Stimulated activated CD4-positive, alpha-beta T cell treated with anti-CD3 and anti-CD28 coated beads, Interleukin-2, amount 100 ng/mL, for 24 hours (primary cell): ENCODE measurements around the gene ARHGEF39.

Experiments
- DNase-seq, 2 donors: peaks; one replicate each; pipeline ENCODE4 v3.0.0-alpha.2; 2020

ARHGEF39 gene

GRCh38 chr9:35690614-35691333 is 25.8 kb upstream of the ARHGEF39 start:
- DNase-seq = peak; percentile 48 to 63

- DNase-seq = no peak
Observed at GRCh38 chr9:35690294-35690613, 25.3 kb upstream of the ARHGEF39 start.

GRCh38 chr9:35689542-35690293 is 24.7 kb upstream of the ARHGEF39 start, which contains the start of gene TPM2:
TSS of gene TPM2 (minus strand) at chr9:35689925. CDS start at chr9:35689817, 108 bp downstream.
- no peak for DNase-seq

- DNase-seq = peak in 1 of 2 donors; percentile 21
Observed at GRCh38 chr9:35688558-35689541, 23.9 kb upstream of the ARHGEF39 start.

- no peak for DNase-seq
Observed at GRCh38 chr9:35687972-35688557, 23.1 kb upstream of the ARHGEF39 start.

GRCh38 chr9:35687306-35687705 is 22.3 kb upstream of the ARHGEF39 start:
- no peak for DNase-seq

- DNase-seq = no peak
Observed at GRCh38 chr9:35686222-35687203, 21.5 kb upstream of the ARHGEF39 start.

GRCh38 chr9:35685506-35685905 is 20.5 kb upstream of the ARHGEF39 start:
- no peak for DNase-seq

GRCh38 chr9:35684921-35685320 is 19.9 kb upstream of the ARHGEF39 start:
- DNase-seq = no peak

GRCh38 chr9:35683323-35683722 is 18.3 kb upstream of the ARHGEF39 start:
- no peak for DNase-seq

- no peak for DNase-seq
Observed at GRCh38 chr9:35682520-35683315, 17.7 kb upstream of the ARHGEF39 start.

GRCh38 chr9:35682051-35682450 is 17.1 kb upstream of the ARHGEF39 start:
- no peak for DNase-seq

GRCh38 chr9:35681341-35682002 is 16.5 kb upstream of the ARHGEF39 start:
- no peak for DNase-seq

- no peak for DNase-seq
Observed at GRCh38 chr9:35680331-35681105, 15.5 kb upstream of the ARHGEF39 start.

GRCh38 chr9:35679766-35680330 is 14.9 kb upstream of the ARHGEF39 start:
- DNase-seq = no peak

- no peak for DNase-seq
Observed at GRCh38 chr9:35679091-35679490, 14.1 kb upstream of the ARHGEF39 start.

- peak; percentile 43 to 56 for DNase-seq
Observed at GRCh38 chr9:35675732-35676392, 10.9 kb upstream of the ARHGEF39 start.

- DNase-seq = no peak
Observed at GRCh38 chr9:35675204-35675603, 10.2 kb upstream of the ARHGEF39 start.
